ENCODE results near the gene PTPN4. TPM values are rescaled to one million over a fixed set of nuclear protein-coding genes. Genes with fewer than 3 reads are reported as not detected.

The PTPN4 gene
- total and polyA plus RNA-seq, 9 of the 15 experiments (the other 6 are each of a cell fraction or from before 2014, with no cell fraction given) = 5.0 to 32.8 (median 27.3) TPM

DNA sequence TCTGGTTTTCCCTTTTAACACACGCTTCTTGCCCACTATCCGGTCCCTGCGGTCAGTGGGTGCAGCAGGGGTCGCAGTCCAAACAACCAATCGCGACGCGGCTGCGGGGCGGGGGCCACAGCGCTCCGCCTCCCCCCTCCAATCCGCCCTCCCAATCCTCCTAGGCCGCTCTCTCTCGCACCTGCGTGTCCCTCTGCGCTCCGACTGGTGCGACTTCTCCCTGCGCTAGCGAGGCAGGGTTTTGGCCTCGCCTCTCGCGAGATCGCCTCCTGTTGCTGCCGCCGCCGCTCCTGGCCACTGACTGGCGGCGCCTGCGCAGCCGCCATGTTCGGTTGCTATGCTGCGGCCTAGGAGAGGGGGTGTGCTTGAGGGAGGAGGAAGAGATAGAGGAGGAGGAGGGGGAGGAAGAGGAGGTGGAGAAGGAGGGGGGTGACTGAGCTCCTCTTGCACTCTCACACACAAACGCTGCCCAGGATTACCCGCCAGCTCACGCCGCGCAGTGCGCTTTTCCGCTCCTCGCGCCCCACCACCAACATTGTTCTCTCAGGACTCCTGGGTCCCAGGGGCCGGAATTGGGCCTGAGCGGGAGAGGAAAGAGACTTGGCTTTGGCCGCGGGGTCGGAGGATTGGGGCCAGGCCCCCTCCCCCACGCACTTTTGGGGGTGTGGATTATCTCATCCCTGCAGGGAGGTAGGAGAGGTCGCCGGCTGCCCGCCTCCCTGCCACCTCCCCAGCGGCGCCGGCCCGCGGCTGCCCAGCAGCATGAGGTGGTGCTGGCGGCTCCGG lies at the start of gene PTPN4 (continued):
- TF ChIP-seq ZNF740 (CRISPR knock-in tag; IDR thresholded peaks at IDR 0.05) = peak; percentile 96
- peak in 1 of 2 experiments; percentile 91; a peak in 2 of 4 replicates for TF ChIP-seq ZNF740 (tag; IDR thresholded peaks at IDR 0.05)
- TF ChIP-seq ZSCAN29 (IDR thresholded peaks at IDR 0.05) = no peak
- TF ChIP-seq YY1 (IDR thresholded peaks at IDR 0.05; ENCODE audit: borderline replicate concordance in 1 of 3, control insufficient read depth in 1 of 3, extremely low read depth in 1 of 3, insufficient read depth in 3 of 3, insufficient read length in 1 of 3, insufficient replicate concordance in 2 of 3, low read depth in 1 of 3, low read length in 2 of 3) = peak; percentile 62 to 93 (median 90)
- peak; percentile 67 for TF ChIP-seq TAF1 (IDR thresholded peaks at IDR 0.05; ENCODE audit: control insufficient read depth, extremely low read depth, insufficient read depth, low read length, severe bottlenecking)
- TF ChIP-seq ZNF282 (CRISPR knock-in tag; IDR thresholded peaks at IDR 0.05) = no peak
- no peak for TF ChIP-seq NFATC3 (IDR thresholded peaks at IDR 0.05)
- TF ChIP-seq ZNF212 (CRISPR knock-in tag; IDR thresholded peaks at IDR 0.05) = no peak
- TF ChIP-seq ILK (tag; IDR thresholded peaks at IDR 0.05; ENCODE audit: borderline replicate concordance, low read depth) = no peak
- no peak for TF ChIP-seq CREBBP (IDR thresholded peaks at IDR 0.05; ENCODE audit: low read depth, low read length)
- no peak for TF ChIP-seq MLX (CRISPR knock-in tag; conservative IDR thresholded peaks at IDR 0.05)
- no peak for TF ChIP-seq ZNF830 (CRISPR knock-in tag; IDR thresholded peaks at IDR 0.05)
- no peak; the same call in 1 of the 2 replicates for TF ChIP-seq LARP7 (IDR thresholded peaks at IDR 0.05)
- no peak for TF ChIP-seq POLR3A (IDR thresholded peaks at IDR 0.05; ENCODE audit: borderline replicate concordance, extremely low read depth, insufficient read depth, insufficient read length)
- TF ChIP-seq CSDE1 (IDR thresholded peaks at IDR 0.05) = no peak
- peak in 1 of 2 experiments; percentile 69; a peak in 2 of 4 replicates for TF ChIP-seq HDAC1 (IDR thresholded peaks at IDR 0.05)
- no peak for TF ChIP-seq PREB (CRISPR knock-in tag; IDR thresholded peaks at IDR 0.05)
- no peak for TF ChIP-seq NR2C2 (CRISPR knock-in tag; IDR thresholded peaks at IDR 0.05)
- TF ChIP-seq NR2C2 (tag; IDR thresholded peaks at IDR 0.05) = peak; percentile 71
- TF ChIP-seq BMI1 (IDR thresholded peaks at IDR 0.05; ENCODE audit: low read length) = no peak
- peak; percentile 93 for TF ChIP-seq KDM5B (IDR thresholded peaks at IDR 0.05; ENCODE audit: insufficient replicate concordance, low read depth, low read length)
- no peak; the same call in 1 of the 2 replicates for TF ChIP-seq ZKSCAN1 (IDR thresholded peaks at IDR 0.05; ENCODE audit: low read depth, low read length)

All from K562 (cell line).